Measurements from ENCODE around the gene PARD3B.

The PARD3B gene

DNA sequence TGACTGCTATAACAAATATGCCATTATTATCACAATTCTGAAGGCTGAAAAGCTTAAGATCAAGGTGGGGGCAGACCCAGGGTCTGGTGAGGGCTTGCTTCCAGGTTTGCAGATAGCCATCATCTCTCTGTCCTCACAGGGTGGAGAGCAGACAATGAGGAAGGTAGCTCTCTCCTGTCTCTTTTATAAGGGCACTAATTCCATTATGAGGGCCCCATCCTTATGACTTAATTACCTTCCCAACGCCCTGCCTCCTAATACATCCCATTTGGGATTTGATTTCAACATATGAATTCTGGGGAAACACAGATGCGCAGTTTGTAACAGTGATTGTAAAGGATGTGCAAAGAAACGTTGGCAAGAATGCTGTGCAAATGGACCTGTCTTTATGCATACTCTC lies 44.8 kb downstream of the PARD3B start:
- DNase-seq (ENCODE audit: low spot score), result no peak

DNA sequence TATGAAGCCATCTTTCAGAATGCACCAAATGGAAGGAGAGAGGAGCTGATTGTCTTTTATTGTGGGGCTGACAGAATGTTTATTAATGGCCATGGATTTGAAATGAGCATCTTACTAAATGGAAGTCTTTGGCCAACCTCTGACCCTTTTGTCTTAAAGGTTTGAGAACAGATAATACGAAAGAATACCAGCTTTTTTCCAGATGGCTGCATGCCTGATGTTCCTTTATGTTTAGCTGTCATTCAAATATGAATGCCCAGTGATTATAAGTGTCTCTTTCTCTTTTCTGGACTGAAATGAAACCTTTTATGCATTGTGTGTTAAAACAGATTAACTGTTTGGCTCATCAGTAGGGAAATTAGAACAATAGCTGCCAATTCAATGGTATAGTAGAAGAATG lies 46.0 kb downstream of the PARD3B start:
- no peak for DNase-seq (ENCODE audit: low spot score)

GRCh38 chr2:204604061-204604460 lies 58.8 kb downstream of the PARD3B start:
- DNase-seq (ENCODE audit: low spot score), result no peak

- DNase-seq (ENCODE audit: low spot score), result no peak
These were observed 63.1 kb downstream of the PARD3B start for GRCh38 chr2:204608237-204608939.

DNA sequence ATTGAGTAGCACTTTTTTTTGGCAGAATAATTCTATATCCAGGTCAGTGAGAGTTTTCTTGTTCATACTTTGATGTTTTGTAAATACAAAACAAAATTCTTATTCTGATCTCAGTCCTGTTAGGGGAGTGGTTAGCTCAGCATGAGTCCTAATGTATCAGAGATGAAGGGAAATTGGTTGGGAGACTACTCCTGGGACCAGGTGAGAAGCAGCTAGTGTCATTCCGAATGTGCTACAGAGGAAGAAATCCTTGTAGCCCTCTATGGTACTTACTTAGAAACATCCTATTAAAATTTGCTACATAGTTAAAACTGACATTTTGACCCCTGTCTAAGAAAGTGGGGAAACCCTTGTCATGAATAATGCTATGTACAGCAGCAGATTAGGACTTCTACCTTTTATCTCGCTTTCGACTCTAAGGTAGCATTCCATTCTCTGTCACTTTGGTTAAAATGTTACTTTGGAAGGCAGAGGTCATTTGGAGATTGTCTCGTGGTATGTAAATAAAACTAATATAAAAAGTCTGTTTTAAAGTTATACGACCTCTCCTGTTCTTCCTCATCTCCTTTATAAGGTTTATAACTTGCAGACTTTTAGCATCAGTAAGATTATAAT lies 65.8 kb downstream of the PARD3B start:
- DNase-seq (ENCODE audit: low spot score), result no peak

GRCh38 chr2:204611764-204612163 lies 66.5 kb downstream of the PARD3B start:
- no peak for DNase-seq (ENCODE audit: low spot score)

- DNase-seq (ENCODE audit: low spot score), result no peak
These were observed 68.4 kb downstream of the PARD3B start for GRCh38 chr2:204613635-204614034.

- no peak for DNase-seq (ENCODE audit: low spot score)
These were observed 70.2 kb downstream of the PARD3B start for GRCh38 chr2:204615456-204615855.

DNA sequence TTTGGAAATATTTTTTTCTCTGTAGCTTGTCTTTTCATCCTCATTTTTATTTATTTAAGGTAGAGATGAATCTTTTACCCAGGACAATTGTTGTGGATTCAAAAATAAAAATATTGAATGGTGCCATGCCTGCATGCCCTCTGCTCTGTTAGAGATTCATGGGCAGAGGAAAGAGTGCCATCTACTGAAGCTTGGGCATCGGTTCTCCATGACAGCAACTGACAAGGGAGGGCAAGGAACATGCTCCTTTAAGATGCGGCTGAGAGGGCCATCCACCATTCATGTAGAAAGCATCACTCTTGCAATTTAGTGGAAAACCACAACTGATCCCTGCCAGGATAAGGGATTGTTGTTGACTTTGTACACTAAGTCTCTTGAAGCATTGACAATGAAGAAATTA lies 79.9 kb downstream of the PARD3B start:
- DNase-seq (ENCODE audit: low spot score), result no peak

DNA sequence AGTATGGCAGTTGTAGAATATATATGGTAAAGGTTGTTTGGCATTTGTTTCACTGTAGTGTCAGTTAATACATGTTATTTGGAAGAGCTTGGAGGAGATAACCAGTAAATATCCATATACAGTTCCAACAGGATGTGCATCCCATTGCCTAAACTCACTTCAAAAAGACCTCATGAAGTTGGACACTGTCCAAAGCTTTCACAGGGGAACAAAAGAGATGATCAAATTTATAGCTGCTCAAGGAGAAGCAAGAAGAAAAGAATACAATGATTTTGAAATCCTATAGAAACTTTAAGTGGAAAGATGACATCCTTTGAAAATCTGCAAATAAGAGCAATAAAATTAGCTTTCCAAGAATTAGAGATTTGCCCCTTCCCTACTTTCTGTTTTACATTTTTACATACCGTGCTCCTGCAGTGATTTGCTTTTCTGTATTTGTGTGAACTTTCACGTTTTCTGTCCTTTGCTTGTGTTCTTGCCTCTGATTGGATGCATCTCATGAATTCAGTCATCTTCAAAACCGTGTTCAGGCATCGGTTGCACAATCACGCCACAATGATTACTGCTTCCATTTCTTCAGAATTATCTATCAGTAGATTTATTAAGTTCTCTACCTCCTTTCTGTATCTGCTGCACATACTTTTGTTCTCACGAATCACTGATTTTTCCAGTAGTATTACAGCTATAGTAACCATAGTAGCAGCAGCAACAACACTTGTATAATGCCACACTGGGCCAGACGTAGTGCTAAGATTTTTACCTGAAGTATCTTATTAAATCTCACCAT lies 83.8 kb downstream of the PARD3B start:
- DNase-seq (ENCODE audit: low spot score), result no peak

- DNase-seq (ENCODE audit: low spot score), result no peak
These were observed 87.1 kb downstream of the PARD3B start for GRCh38 chr2:204632410-204632809.

- no peak for DNase-seq (ENCODE audit: low spot score)
These were observed 89.3 kb downstream of the PARD3B start for GRCh38 chr2:204634564-204634963.

- no peak for DNase-seq (ENCODE audit: low spot score)
These were observed 90.2 kb downstream of the PARD3B start for GRCh38 chr2:204635478-204635877.

DNA sequence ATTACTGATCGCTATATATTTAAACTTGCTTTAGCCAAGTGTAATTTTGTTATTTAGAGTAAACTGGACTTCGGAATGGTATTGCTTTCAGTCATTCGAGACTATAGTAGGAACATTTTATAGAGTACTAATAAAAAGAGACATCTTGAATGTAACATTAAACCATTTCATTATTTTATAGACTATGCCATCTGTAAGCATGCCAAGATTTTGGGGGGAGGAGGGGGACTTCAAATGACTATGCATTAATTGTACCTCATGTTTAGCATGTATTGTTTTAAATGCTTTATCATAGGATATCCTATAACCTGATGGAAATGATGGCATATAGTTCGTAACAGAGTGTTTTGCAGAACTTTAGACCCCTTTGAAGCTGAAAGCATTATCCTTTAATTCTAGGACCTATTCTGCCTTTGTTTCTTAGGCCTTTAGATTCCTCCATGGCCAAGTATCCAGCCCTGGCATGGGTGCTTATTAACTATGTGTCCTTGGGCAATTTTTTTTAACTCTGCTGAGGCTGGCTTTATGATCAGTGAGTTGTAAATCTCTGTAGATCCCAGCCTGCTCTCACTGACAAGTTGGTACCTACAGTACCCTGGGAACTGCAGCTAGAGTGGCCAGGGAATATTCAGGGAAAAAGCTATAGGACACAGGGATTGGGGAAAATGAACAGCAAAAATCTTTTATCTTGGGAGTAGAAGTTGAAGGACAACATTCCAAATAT lies 93.4 kb downstream of the PARD3B start:
- no peak for DNase-seq (ENCODE audit: low spot score)

GRCh38 chr2:204643326-204643725 lies 98.1 kb downstream of the PARD3B start:
- no peak for DNase-seq (ENCODE audit: low spot score)

GRCh38 chr2:204645018-204645773 lies 99.9 kb downstream of the PARD3B start:
- no peak for DNase-seq (ENCODE audit: low spot score)

GRCh38 chr2:204647626-204648025 lies 102.4 kb downstream of the PARD3B start:
- DNase-seq (ENCODE audit: low spot score), result no peak

- DNase-seq (ENCODE audit: low spot score), result no peak
These were observed 105.3 kb downstream of the PARD3B start for GRCh38 chr2:204650611-204651010.

DNA sequence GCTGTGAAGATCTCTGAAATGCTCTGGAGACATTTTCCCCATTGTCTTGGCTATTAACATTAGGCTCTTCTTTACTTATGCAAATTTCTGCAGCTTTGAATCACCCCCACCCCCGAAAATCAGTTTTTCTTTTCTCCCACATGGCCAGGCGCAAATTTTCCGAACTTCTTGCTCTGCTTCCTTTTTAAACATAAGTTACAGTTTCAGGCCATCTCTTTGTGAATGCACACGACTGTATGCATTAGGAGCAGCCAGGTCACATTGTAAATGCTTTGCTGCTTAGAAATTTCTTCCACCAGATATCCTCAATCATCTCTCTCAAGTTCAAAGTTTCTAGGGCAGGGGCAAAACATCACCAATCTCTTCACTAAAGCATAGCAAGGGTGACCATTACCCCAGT lies 106.8 kb downstream of the PARD3B start:
- DNase-seq (ENCODE audit: low spot score), result no peak

DNA sequence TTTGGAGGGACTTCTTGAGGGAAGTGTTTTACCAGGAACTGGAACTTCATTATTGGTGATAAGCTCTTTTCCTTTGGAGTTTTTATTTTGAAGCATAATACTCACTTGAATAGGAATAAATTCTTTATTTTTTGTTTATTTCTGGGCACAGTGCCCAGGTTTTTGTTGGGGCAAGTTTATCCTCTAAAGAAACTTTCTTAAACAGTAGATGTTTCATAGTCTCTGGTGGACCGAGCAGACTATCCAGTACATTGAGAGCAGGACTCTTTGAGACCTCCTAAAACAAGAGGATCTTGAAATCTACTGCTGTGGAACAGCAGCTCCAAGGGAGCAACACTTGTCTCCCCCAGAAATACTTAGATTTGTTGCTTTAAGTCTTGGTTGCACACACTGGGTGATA lies 109.4 kb downstream of the PARD3B start:
- DNase-seq (ENCODE audit: low spot score), result no peak

DNA sequence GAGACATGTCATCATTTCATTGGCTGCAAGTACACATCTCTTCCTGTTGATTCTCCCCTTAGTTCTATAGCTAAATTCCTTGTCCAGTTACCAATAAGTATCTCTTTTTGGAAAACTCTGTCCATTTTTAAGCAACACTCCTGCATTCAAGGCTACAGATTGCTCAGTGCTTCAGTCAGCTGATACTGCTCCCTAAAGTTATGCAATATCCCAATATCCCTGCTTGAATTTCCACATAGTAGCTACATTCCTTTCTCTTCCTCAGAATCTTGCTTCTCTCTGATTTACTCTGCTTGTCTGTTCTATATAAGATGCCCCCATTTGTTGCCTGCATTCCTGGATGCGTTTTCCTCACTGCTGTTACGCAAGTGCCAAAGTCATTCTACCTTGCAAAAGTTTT lies 109.8 kb downstream of the PARD3B start:
- no peak for DNase-seq (ENCODE audit: low spot score)

DNA sequence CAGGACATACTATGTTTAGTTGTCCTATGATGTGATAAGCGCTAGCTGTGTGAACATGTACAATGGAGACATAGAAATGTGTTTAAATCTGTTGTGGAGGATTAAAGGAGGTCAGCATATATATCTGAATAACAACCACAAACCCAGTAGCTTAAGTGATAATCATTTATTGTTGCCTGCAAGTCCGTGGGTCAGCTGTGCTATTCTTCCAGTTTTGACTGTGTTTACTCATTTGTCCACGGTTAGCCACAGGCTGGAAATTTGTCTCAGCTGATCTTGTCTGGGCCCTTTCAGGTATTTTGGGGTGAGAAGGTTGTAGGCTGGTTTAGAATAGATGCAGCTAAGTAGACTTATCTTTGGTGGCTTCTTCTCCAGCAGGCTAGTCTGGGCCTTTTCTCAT lies 110.4 kb downstream of the PARD3B start:
- DNase-seq (ENCODE audit: low spot score), result no peak

Measured in ecto neural progenitor cell (in vitro differentiated cells).